HG03060 (cell line): ENCODE data around the gene SLIT3.
"Not testable (repeated sequence)": the region's sequence is repeated elsewhere in the genome, so short reads cannot be mapped to it uniquely, and the experiment has no call there.

Experiments
- ATAC-seq: cut with Tn5 transposase; IDR thresholded peaks from one replicate; pipeline ENCODE4 v1.9.1; 2021; ENCODE audit warnings: low read depth, moderate number of reproducible peaks; ENCODE audit not compliant: unreplicated experiment

The SLIT3 gene

GRCh38 chr5:169116961-169117461 is 183.9 kb downstream of the SLIT3 start:
- no peak for ATAC-seq

GRCh38 chr5:169115461-169116124 is 185.3 kb downstream of the SLIT3 start:
- ATAC-seq = no peak

- ATAC-seq = no peak
Measured at GRCh38 chr5:169114466-169115065, 186.4 kb downstream of the SLIT3 start.

GRCh38 chr5:169112016-169112415 is 188.9 kb downstream of the SLIT3 start:
- ATAC-seq = no peak

- no peak for ATAC-seq
Measured at GRCh38 chr5:169106911-169107706, 193.8 kb downstream of the SLIT3 start.

- ATAC-seq = not testable (repeated sequence)
Measured at GRCh38 chr5:169105582-169105981, 195.4 kb downstream of the SLIT3 start.

- ATAC-seq = no peak
Measured at GRCh38 chr5:169104937-169105494, 195.9 kb downstream of the SLIT3 start.

GRCh38 chr5:169103586-169104181 is 197.3 kb downstream of the SLIT3 start:
- ATAC-seq = no peak

- ATAC-seq = no peak
Measured at GRCh38 chr5:169101966-169102365, 199.0 kb downstream of the SLIT3 start.

- no peak for ATAC-seq
Measured at GRCh38 chr5:169100735-169101075, 200.2 kb downstream of the SLIT3 start.

GRCh38 chr5:169099801-169100734 is 200.9 kb downstream of the SLIT3 start:
- ATAC-seq = no peak

- no peak for ATAC-seq
Measured at GRCh38 chr5:169098331-169099121, 202.4 kb downstream of the SLIT3 start.

- no peak for ATAC-seq
Measured at GRCh38 chr5:169097374-169098326, 203.3 kb downstream of the SLIT3 start.

GRCh38 chr5:169095976-169096375 is 205.0 kb downstream of the SLIT3 start:
- ATAC-seq = no peak

GRCh38 chr5:169095410-169095960 is 205.5 kb downstream of the SLIT3 start:
- ATAC-seq = no peak

GRCh38 chr5:169094586-169095409 is 206.1 kb downstream of the SLIT3 start:
- no peak for ATAC-seq
